ENCODE results near the gene PON3. TPM values are rescaled to one million over a fixed set of nuclear protein-coding genes. Genes with fewer than 3 reads are reported as not detected.
A peak's percentile ranks its signal among the peaks of the same experiment; 100 is the strongest.

Gene PON3
- total RNA-seq, 1 donor from 2014 or later, result not detected

GRCh38 chr7:95427914-95428516, 31.8 kb upstream of the PON3 start:
- Histone ChIP-seq H3K9ac (no peak overlapping the region), H3K4me3 (no peak overlapping the region), H3K27ac (no peak overlapping the region), H3K9me3 (ENCODE audit: low read depth) (no peaks in the 10 kb centered on the region), H3K27me3 (no peaks in the 10 kb centered on the region), H3F3A (ENCODE audit: low read depth) (no peaks in the 10 kb centered on the region), H4K20me1 (ENCODE audit: low read depth) (peaks cover 25% of the 10 kb centered on the region), H3K79me2 (ENCODE audit: low read depth) (peaks cover 89% of the 10 kb centered on the region), H2AFZ (replicated peaks) (no peak overlapping the region), H3K4me1 (peaks cover 23% of the 10 kb centered on the region), H3K36me3 (no peaks in the 10 kb centered on the region), H3K4me2 (no peak overlapping the region)
- H3K36me3 Mint-ChIP-seq, result peaks cover 61% of the 10 kb centered on the region
- TF ChIP-seq EZH2phosphoT487 (IDR thresholded peaks at IDR 0.05), result no peak
- H3K4me3 Mint-ChIP-seq, result no peak overlapping the region
- DNase-seq (ENCODE audit: low spot score), result peak; percentile 28
- H3K9me3 Mint-ChIP-seq, result peaks cover 10% of the 10 kb centered on the region
- peaks cover 6% of the 10 kb centered on the region for H3K27me3 Mint-ChIP-seq (ENCODE audit: insufficient read depth, low read depth)
- H3K4me1 Mint-ChIP-seq, result peaks cover 24% of the 10 kb centered on the region
- H3K27ac Mint-ChIP-seq, result peak overlapping the region; percentile 26

GRCh38 chr7:95427166-95427565, 31.0 kb upstream of the PON3 start:
- Mint-ChIP-seq H3K36me3 (peaks cover 58% of the 10 kb centered on the region), H3K4me1 (peaks cover 23% of the 10 kb centered on the region), H3K27ac (no peak overlapping the region), H3K4me3 (no peak overlapping the region), H3K27me3 (ENCODE audit: insufficient read depth, low read depth) (peaks cover 6% of the 10 kb centered on the region), H3K9me3 (peaks cover 10% of the 10 kb centered on the region)
- peaks cover 27% of the 10 kb centered on the region for H4K20me1 ChIP-seq (ENCODE audit: low read depth)
- no peak overlapping the region for H2AFZ ChIP-seq (replicated peaks)
- H3K27me3 ChIP-seq, result no peaks in the 10 kb centered on the region
- TF ChIP-seq EZH2phosphoT487 (IDR thresholded peaks at IDR 0.05) (no peak), CTCF (IDR thresholded peaks at IDR 0.05) (peak; percentile 8)
- no peak for DNase-seq (ENCODE audit: low spot score)
- H3K4me1 ChIP-seq, result peaks cover 23% of the 10 kb centered on the region
- H3K79me2 ChIP-seq (ENCODE audit: low read depth), result peaks cover 87% of the 10 kb centered on the region
- H3K36me3 ChIP-seq, result no peaks in the 10 kb centered on the region
- no peaks in the 10 kb centered on the region for H3K9me3 ChIP-seq (ENCODE audit: low read depth)
- H3K27ac ChIP-seq, result no peak overlapping the region
- H3F3A ChIP-seq (ENCODE audit: low read depth), result no peaks in the 10 kb centered on the region
- no peak overlapping the region for H3K4me3 ChIP-seq
- H3K4me2 ChIP-seq, result peak overlapping the region; percentile 19
- no peak overlapping the region for H3K9ac ChIP-seq

- Histone ChIP-seq H3K27me3 (no peaks in the 10 kb centered on the region), H3K4me2 (no peak overlapping the region), H4K20me1 (ENCODE audit: low read depth) (peaks cover 30% of the 10 kb centered on the region), H3K36me3 (no peaks in the 10 kb centered on the region), H3K9me3 (ENCODE audit: low read depth) (no peaks in the 10 kb centered on the region), H3F3A (ENCODE audit: low read depth) (no peaks in the 10 kb centered on the region), H3K9ac (no peak overlapping the region), H3K79me2 (ENCODE audit: low read depth) (peaks cover 73% of the 10 kb centered on the region), H2AFZ (replicated peaks) (no peak overlapping the region), H3K27ac (no peak overlapping the region), H3K4me3 (no peak overlapping the region), H3K4me1 (peaks cover 23% of the 10 kb centered on the region)
- no peak overlapping the region for H3K4me3 Mint-ChIP-seq
- H3K36me3 Mint-ChIP-seq, result peaks cover 57% of the 10 kb centered on the region
- peaks cover 34% of the 10 kb centered on the region for H3K4me1 Mint-ChIP-seq
- no peak for TF ChIP-seq CTCF (IDR thresholded peaks at IDR 0.05)
- TF ChIP-seq EZH2phosphoT487 (IDR thresholded peaks at IDR 0.05), result no peak
- TF ChIP-seq EZH2 (IDR thresholded peaks at IDR 0.05), result no peak
- DNase-seq (ENCODE audit: low spot score), result no peak
- peaks cover 10% of the 10 kb centered on the region for H3K9me3 Mint-ChIP-seq
- peaks cover 6% of the 10 kb centered on the region for H3K27me3 Mint-ChIP-seq (ENCODE audit: insufficient read depth, low read depth)
- H3K27ac Mint-ChIP-seq, result no peak overlapping the region
These were observed 29.5 kb upstream of the PON3 start for GRCh38 chr7:95425694-95426093.

- Histone ChIP-seq H3K9me3 (ENCODE audit: low read depth) (no peaks in the 10 kb centered on the region), H3K27me3 (no peaks in the 10 kb centered on the region), H3K4me1 (peaks cover 23% of the 10 kb centered on the region), H3K79me2 (ENCODE audit: low read depth) (peaks cover 64% of the 10 kb centered on the region), H3F3A (ENCODE audit: low read depth) (no peaks in the 10 kb centered on the region), H3K27ac (no peak overlapping the region), H2AFZ (replicated peaks) (no peak overlapping the region), H3K36me3 (no peaks in the 10 kb centered on the region), H3K4me2 (no peak overlapping the region), H3K4me3 (no peak overlapping the region), H3K9ac (no peak overlapping the region), H4K20me1 (ENCODE audit: low read depth) (peaks cover 31% of the 10 kb centered on the region)
- Mint-ChIP-seq H3K4me3 (no peak overlapping the region), H3K27ac (no peak overlapping the region), H3K4me1 (peaks cover 43% of the 10 kb centered on the region), H3K27me3 (ENCODE audit: insufficient read depth, low read depth) (peaks cover 6% of the 10 kb centered on the region), H3K36me3 (peaks cover 64% of the 10 kb centered on the region), H3K9me3 (peaks cover 10% of the 10 kb centered on the region)
- no peak for TF ChIP-seq EZH2 (IDR thresholded peaks at IDR 0.05)
- TF ChIP-seq EZH2phosphoT487 (IDR thresholded peaks at IDR 0.05), result no peak
- no peak for TF ChIP-seq CTCF (IDR thresholded peaks at IDR 0.05)
- DNase-seq (ENCODE audit: low spot score), result no peak
These were observed 28.5 kb upstream of the PON3 start for GRCh38 chr7:95424716-95425115.

Measured in neural progenitor cell (in vitro differentiated cells).